ENCODE results near the gene CHRNB2. TPM values are rescaled to one million over a fixed set of nuclear protein-coding genes. Genes with fewer than 3 reads are reported as not detected.

The CHRNB2 gene
- total RNA-seq, 1 donor from 2014 or later = 0.11 TPM

- H3K4me1 ChIP-seq = no peaks in the 10 kb centered on the region
- Mint-ChIP-seq H3K4me1 (no peaks in the 10 kb centered on the region), H3K27me3 (ENCODE audit: insufficient read depth, low read depth) (peaks cover 3% of the 10 kb centered on the region), H3K9me3 (no peaks in the 10 kb centered on the region), H3K27ac (no peak overlapping the region), H3K36me3 (peaks cover 41% of the 10 kb centered on the region), H3K4me3 (no peak overlapping the region)
- H3F3A ChIP-seq (ENCODE audit: low read depth) = no peaks in the 10 kb centered on the region
- H3K79me2 ChIP-seq (ENCODE audit: low read depth) = no peaks in the 10 kb centered on the region
- no peaks in the 10 kb centered on the region for H3K36me3 ChIP-seq
- no peak overlapping the region for H3K4me3 ChIP-seq
- H2AFZ ChIP-seq (replicated peaks) = no peak overlapping the region
- no peaks in the 10 kb centered on the region for H4K20me1 ChIP-seq (ENCODE audit: low read depth)
- TF ChIP-seq EZH2 (IDR thresholded peaks at IDR 0.05) = no peak
- no peak for TF ChIP-seq EZH2phosphoT487 (IDR thresholded peaks at IDR 0.05)
- no peak for TF ChIP-seq CTCF (IDR thresholded peaks at IDR 0.05)
- no peaks in the 10 kb centered on the region for H3K9me3 ChIP-seq (ENCODE audit: low read depth)
- no peak overlapping the region for H3K4me2 ChIP-seq
- H3K27me3 ChIP-seq = no peaks in the 10 kb centered on the region
- no peak overlapping the region for H3K9ac ChIP-seq
- H3K27ac ChIP-seq = no peak overlapping the region
- no peak for DNase-seq (ENCODE audit: low spot score)
Measured at GRCh38 chr1:154584267-154584994, 16.9 kb downstream of the CHRNB2 start.

DNA sequence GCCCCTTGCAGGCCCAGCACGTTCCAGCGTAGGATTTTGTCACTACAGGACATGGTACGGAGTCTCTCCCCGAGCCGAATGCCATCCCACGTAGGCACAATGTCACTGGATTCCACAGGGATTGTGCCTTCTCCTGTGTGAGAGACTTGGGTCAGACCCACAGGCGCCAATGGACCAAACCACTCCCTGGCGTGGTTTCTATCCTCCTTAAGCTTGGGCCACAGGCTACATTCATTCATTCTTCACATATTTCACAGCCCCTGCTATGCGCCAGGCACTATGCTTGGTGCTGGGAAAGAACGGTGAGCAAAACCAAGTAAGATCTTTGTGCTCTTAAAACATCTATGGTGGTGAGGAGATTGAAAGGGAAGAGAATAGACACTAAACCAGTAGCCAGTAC is 18.7 kb downstream of the CHRNB2 start:
- Histone ChIP-seq H3K4me3 (no peak overlapping the region), H3K27me3 (no peaks in the 10 kb centered on the region), H3K4me1 (no peaks in the 10 kb centered on the region), H3K9ac (no peak overlapping the region), H3K9me3 (ENCODE audit: low read depth) (no peaks in the 10 kb centered on the region), H3K27ac (no peak overlapping the region), H2AFZ (replicated peaks) (no peak overlapping the region), H3K36me3 (no peaks in the 10 kb centered on the region), H3K79me2 (ENCODE audit: low read depth) (no peaks in the 10 kb centered on the region), H4K20me1 (ENCODE audit: low read depth) (no peaks in the 10 kb centered on the region), H3F3A (ENCODE audit: low read depth) (no peaks in the 10 kb centered on the region), H3K4me2 (no peak overlapping the region)
- Mint-ChIP-seq H3K4me3 (no peak overlapping the region), H3K4me1 (no peaks in the 10 kb centered on the region), H3K9me3 (no peaks in the 10 kb centered on the region), H3K27me3 (ENCODE audit: insufficient read depth, low read depth) (no peaks in the 10 kb centered on the region), H3K36me3 (peaks cover 43% of the 10 kb centered on the region), H3K27ac (no peak overlapping the region)
- TF ChIP-seq EZH2 (IDR thresholded peaks at IDR 0.05) = no peak
- TF ChIP-seq EZH2phosphoT487 (IDR thresholded peaks at IDR 0.05) = no peak
- TF ChIP-seq CTCF (IDR thresholded peaks at IDR 0.05) = no peak
- no peak for DNase-seq (ENCODE audit: low spot score)

DNA sequence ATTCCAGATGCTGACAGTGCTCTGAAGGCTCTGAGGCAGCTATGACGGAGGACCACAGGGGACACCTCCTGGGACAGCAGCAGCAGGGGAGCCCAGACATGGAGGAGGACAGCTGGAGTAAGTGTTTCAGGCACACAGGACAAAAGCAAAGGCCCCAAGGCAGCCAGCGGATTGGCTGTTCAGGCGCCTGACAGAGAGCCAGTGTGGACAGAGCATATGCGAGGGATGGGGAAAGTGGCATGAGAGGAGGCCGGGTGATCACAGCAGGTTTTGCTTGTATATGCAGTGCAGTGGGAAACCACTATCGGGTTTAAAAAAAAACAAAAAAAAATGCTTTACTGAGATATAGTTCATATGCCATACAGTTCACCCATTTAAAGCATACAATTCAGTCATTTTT is 19.1 kb downstream of the CHRNB2 start:
- no peak overlapping the region for H2AFZ ChIP-seq (replicated peaks)
- H3K36me3 ChIP-seq = no peaks in the 10 kb centered on the region
- Mint-ChIP-seq H3K4me3 (no peak overlapping the region), H3K9me3 (no peaks in the 10 kb centered on the region), H3K27me3 (ENCODE audit: insufficient read depth, low read depth) (no peaks in the 10 kb centered on the region), H3K36me3 (peaks cover 45% of the 10 kb centered on the region), H3K27ac (no peak overlapping the region), H3K4me1 (no peaks in the 10 kb centered on the region)
- no peak overlapping the region for H3K9ac ChIP-seq
- no peaks in the 10 kb centered on the region for H3F3A ChIP-seq (ENCODE audit: low read depth)
- DNase-seq (ENCODE audit: low spot score) = no peak
- H3K79me2 ChIP-seq (ENCODE audit: low read depth) = no peaks in the 10 kb centered on the region
- no peak overlapping the region for H3K4me2 ChIP-seq
- no peaks in the 10 kb centered on the region for H3K9me3 ChIP-seq (ENCODE audit: low read depth)
- no peak overlapping the region for H3K27ac ChIP-seq
- H3K27me3 ChIP-seq = no peaks in the 10 kb centered on the region
- no peaks in the 10 kb centered on the region for H4K20me1 ChIP-seq (ENCODE audit: low read depth)
- H3K4me3 ChIP-seq = no peak overlapping the region
- TF ChIP-seq EZH2phosphoT487 (IDR thresholded peaks at IDR 0.05) (no peak), EZH2 (IDR thresholded peaks at IDR 0.05) (no peak), CTCF (IDR thresholded peaks at IDR 0.05) (no peak)
- no peaks in the 10 kb centered on the region for H3K4me1 ChIP-seq

All from neural progenitor cell (in vitro differentiated cells).